Measurements from ENCODE around the gene RAB4A. TPM values are rescaled to one million over a fixed set of nuclear protein-coding genes. Genes with fewer than 3 reads are reported as not detected.

Gene RAB4A
- total and polyA plus RNA-seq, 2 of the 4 experiments (the other 2 are of a cell fraction), result 25.6 to 26.2 TPM

DNA sequence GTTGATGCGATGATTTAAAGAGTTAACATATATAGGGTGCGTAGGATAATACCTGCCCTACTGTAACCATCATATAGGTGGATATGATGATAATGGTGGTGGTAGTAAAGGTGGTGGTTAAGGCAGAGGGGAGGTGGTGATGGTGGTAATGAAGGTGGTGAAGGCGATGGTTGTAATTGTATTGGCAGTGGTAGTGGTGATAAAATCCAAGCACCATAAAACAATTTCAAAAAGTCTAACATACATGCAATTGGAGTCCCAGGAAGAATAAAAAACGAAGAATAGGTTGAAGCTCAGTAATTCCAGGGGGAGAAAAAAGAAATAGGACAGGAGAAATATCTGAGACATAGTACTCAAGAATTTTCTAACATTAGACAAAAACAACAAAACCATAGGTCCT lies 27.3 kb upstream of the RAB4A start:
- H3K36me3 ChIP-seq (ENCODE audit: control insufficient read depth, insufficient read depth, low read length), result no peaks in the 10 kb centered on the region
- POLR2A ChIA-PET (ENCODE audit: unreplicated experiment), result no interaction called here
- H2BK20ac ChIP-seq (ENCODE audit: low read depth, low read length), result no peak overlapping the region
- H3K9me3 ChIP-seq (ENCODE audit: control insufficient read depth, insufficient read depth, low read length), result peaks cover 4% of the 10 kb centered on the region
- no peak overlapping the region for H4K8ac ChIP-seq (ENCODE audit: low read depth in 2 of 2, low read length in 2 of 2)
- TF ChIP-seq RAD21 (IDR thresholded peaks at IDR 0.05; ENCODE audit: low read length), result no peak
- TF ChIP-seq CHD1 (IDR thresholded peaks at IDR 0.05; ENCODE audit: low read depth, low read length), result no peak
- TF ChIP-seq SMC3 (IDR thresholded peaks at IDR 0.05; ENCODE audit: low read depth, low read length), result no peak
- TF ChIP-seq, protein P1, sequence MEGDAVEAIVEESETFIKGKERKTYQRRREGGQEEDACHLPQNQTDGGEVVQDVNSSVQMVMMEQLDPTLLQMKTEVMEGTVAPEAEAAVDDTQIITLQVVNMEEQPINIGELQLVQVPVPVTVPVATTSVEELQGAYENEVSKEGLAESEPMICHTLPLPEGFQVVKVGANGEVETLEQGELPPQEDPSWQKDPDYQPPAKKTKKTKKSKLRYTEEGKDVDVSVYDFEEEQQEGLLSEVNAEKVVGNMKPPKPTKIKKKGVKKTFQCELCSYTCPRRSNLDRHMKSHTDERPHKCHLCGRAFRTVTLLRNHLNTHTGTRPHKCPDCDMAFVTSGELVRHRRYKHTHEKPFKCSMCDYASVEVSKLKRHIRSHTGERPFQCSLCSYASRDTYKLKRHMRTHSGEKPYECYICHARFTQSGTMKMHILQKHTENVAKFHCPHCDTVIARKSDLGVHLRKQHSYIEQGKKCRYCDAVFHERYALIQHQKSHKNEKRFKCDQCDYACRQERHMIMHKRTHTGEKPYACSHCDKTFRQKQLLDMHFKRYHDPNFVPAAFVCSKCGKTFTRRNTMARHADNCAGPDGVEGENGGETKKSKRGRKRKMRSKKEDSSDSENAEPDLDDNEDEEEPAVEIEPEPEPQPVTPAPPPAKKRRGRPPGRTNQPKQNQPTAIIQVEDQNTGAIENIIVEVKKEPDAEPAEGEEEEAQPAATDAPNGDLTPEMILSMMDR (conservative IDR thresholded peaks at IDR 0.05; ENCODE audit: low read depth, low read length), result no peak
- no peak for TF ChIP-seq USF2 (IDR thresholded peaks at IDR 0.05; ENCODE audit: low read depth, low read length)
- TF ChIP-seq FOS (IDR thresholded peaks at IDR 0.05; ENCODE audit: low read depth, low read length), result no peak
- TF ChIP-seq BHLHE40 (IDR thresholded peaks at IDR 0.05; ENCODE audit: low read depth, low read length), result no peak
- no peak for TF ChIP-seq CEBPB (IDR thresholded peaks at IDR 0.05; ENCODE audit: low read depth, low read length)
- no peak for TF ChIP-seq RFX5 (IDR thresholded peaks at IDR 0.05; ENCODE audit: low read depth, low read length)
- no peak for TF ChIP-seq MXI1 (IDR thresholded peaks at IDR 0.05; ENCODE audit: borderline replicate concordance, low read depth, low read length)
- TF ChIP-seq POLR2A (IDR thresholded peaks at IDR 0.05; ENCODE audit: low read depth, low read length), result no peak
- TF ChIP-seq, protein P2, sequence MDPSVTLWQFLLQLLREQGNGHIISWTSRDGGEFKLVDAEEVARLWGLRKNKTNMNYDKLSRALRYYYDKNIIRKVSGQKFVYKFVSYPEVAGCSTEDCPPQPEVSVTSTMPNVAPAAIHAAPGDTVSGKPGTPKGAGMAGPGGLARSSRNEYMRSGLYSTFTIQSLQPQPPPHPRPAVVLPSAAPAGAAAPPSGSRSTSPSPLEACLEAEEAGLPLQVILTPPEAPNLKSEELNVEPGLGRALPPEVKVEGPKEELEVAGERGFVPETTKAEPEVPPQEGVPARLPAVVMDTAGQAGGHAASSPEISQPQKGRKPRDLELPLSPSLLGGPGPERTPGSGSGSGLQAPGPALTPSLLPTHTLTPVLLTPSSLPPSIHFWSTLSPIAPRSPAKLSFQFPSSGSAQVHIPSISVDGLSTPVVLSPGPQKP (IDR thresholded peaks at IDR 0.05; ENCODE audit: borderline replicate concordance, low read depth, low read length), result no peak
- no peak for TF ChIP-seq MAFK (IDR thresholded peaks at IDR 0.05; ENCODE audit: low read depth, low read length)
- TF ChIP-seq RCOR1 (IDR thresholded peaks at IDR 0.05; ENCODE audit: insufficient replicate concordance, low read length), result no peak
- H2BK5ac ChIP-seq (ENCODE audit: low read depth, low read length, poor library complexity, severe bottlenecking), result no peak overlapping the region
- dilution Hi-C loops (cut with HindIII; ENCODE audit: low sequenced_read_pairs, unreplicated experiment), result no loop called here
- H3K9ac ChIP-seq (ENCODE audit: low read depth, low read length), result no peak overlapping the region
- H3K27me3 ChIP-seq (ENCODE audit: control insufficient read depth, insufficient read depth, low read length), result peaks cover 3% of the 10 kb centered on the region; the same call in 1 of the 2 replicates
- no peak for ATAC-seq (ENCODE audit: low read depth)
- no peaks in the 10 kb centered on the region for H3K9me1 ChIP-seq (ENCODE audit: insufficient read depth, low read length)
- H3K18ac ChIP-seq (ENCODE audit: low read depth, low read length), result no peak overlapping the region
- DNase-seq, result no peak
- intact Hi-C loops (cut with micrococcal nuclease), result no loop called here
- H3K27ac ChIP-seq (ENCODE audit: insufficient read depth, low read length), result no peak overlapping the region
- H2AK5ac ChIP-seq (ENCODE audit: low read depth, low read length), result no peak overlapping the region
- in situ Hi-C loops (cut with MboI; ENCODE audit: low sequenced_read_pairs), result no loop called here
- H2BK15ac ChIP-seq (ENCODE audit: low read depth, low read length), result no peak overlapping the region
- no peaks in the 10 kb centered on the region for H3K79me1 ChIP-seq (ENCODE audit: low read depth in 1 of 2, low read length in 2 of 2)
- H3K23ac ChIP-seq (ENCODE audit: low read depth, low read length), result no peak overlapping the region
- H3K4me3 ChIP-seq (ENCODE audit: insufficient read depth, low read depth, low read length), result no peak overlapping the region
- H4K91ac ChIP-seq (ENCODE audit: insufficient read depth, low read depth, low read length), result no peak overlapping the region
- H3K56ac ChIP-seq (ENCODE audit: extremely low read depth, insufficient read depth, low read length), result no peak overlapping the region
- peaks cover 2% of the 10 kb centered on the region; the same call in 1 of the 2 replicates for H3K4me1 ChIP-seq (ENCODE audit: control insufficient read depth, insufficient read depth, low read length)
- WGBS, 2 experiments (ENCODE audit: extremely low coverage in 2 of 2, insufficient read length in 1 of 2), result no CpG with 5 or more reads among the region's 4 CpGs
- no peaks in the 10 kb centered on the region for H4K20me1 ChIP-seq (ENCODE audit: insufficient read depth, low read length)
- no peak overlapping the region for H3K4me2 ChIP-seq (ENCODE audit: low read depth, low read length)
- no peak overlapping the region for H4K5ac ChIP-seq (ENCODE audit: low read depth, low read length)
- no peak overlapping the region for H2AK9ac ChIP-seq (replicated peaks; ENCODE audit: low read depth, low read length, poor library complexity)
- BruUV-seq (replicated peaks), result no TSS peak
- H2AFZ ChIP-seq (replicated peaks; ENCODE audit: low read length, poor library complexity), result no peak overlapping the region
- no peak overlapping the region for H2BK120ac ChIP-seq (ENCODE audit: low read depth, low read length)
- CTCF ChIA-PET, result no interaction called here
- H3K14ac ChIP-seq (replicated peaks; ENCODE audit: low read depth, low read length), result no peak overlapping the region
- no peak overlapping the region for H3K4ac ChIP-seq (ENCODE audit: low read depth, low read length)

All from IMR-90 (cell line).